SH-SY5Y (cell line): ENCODE results near the gene TSTD1.

Experiments
- GATA2 ChIP-seq: IDR thresholded peaks from 2 replicates; pipeline ENCODE4 v1.6.1; 2011; ENCODE audit warnings: mild to moderate bottlenecking, low read depth, low read length
- GATA3 ChIP-seq: IDR thresholded peaks from 2 replicates; pipeline ENCODE4 v1.6.1; 2011; ENCODE audit warnings: low read depth, mild to moderate bottlenecking, low read length, moderate library complexity

DNA sequence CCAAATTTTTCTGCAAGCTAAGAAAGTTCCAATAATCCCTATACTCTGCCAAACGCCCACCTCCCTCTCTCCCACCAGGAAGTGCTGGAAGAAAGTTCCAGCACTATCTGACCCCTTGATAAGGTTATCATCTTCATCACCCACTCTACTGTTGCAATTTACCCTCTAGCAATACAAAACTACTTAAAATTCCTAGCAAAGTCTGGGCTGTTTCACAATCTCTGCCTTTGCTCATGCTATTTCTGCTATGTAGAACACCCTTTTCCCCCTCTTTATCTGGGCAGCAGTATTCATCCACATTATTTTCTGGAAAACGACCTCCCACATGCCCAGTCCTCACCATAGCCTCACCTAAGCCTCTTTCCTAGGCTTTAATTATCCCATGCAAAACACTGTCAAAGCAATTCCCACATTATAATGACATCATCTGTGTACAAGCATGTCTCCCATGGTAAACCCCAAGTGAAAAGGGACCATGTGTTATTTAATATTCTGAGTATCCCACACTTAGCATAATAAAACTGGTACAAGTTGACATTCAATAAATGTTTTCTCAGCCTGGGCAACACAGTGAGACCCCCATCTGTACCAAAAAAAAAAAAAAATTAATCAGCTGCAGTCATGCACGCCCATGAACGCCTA lies 29.8 kb downstream of the TSTD1 start:
- TF ChIP-seq GATA2: no peak
- no peak for TF ChIP-seq GATA3
